GM18507 (cell line): Measurements from ENCODE around the gene MRPL54.
"Not testable (repeated sequence)": the region's sequence is repeated elsewhere in the genome, so short reads cannot be mapped to it uniquely, and the experiment has no call there.

Experiments used
- DNase-seq: peaks from one replicate; pipeline ENCODE4 v3.0.0; 2011; ENCODE audit warnings: low read depth; ENCODE audit not compliant: insufficient read length; ENCODE audit errors: extremely low spot score
- FAIRE-seq: peaks from 2 replicates; lab custom pipeline; 2011; peaks lifted over from hg19 to GRCh38; lab: Jason Lieb, UNC

MRPL54 gene

GRCh38 chr19:3738477-3739220, 23.8 kb upstream of the MRPL54 start:
- FAIRE-seq = no peak

DNA sequence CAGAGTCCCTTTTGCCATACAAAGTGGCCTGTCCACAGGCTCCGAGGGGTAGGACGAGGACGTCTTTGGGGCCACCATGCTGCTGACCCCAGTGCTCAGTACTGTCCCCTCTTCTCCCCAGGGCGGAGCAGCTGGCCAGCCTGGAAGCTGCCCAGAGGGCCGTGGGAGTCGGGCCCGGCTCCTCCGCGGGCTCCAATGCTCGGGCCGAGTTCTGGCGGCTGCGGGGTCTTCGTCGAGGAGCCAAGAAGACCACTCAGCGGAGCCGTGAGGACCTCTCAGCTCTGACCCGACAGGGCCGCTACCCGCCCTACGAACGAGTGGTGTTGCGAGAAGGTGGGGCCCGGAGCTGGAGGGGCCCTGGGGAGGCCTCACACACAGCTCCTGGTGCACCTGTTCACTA, 22.1 kb upstream of the MRPL54 start:
- FAIRE-seq (no peak), DNase-seq (no peak)

More at GRCh38 chr19:3738477-3739220, 23.8 kb upstream of the MRPL54 start:
- DNase-seq = no peak

GRCh38 chr19:3743486-3743885, 19.0 kb upstream of the MRPL54 start:
- DNase-seq (no peak), FAIRE-seq (no peak)

GRCh38 chr19:3745363-3746045, 17.0 kb upstream of the MRPL54 start:
- DNase-seq (no peak), FAIRE-seq (no peak)

GRCh38 chr19:3746371-3747056, 16.0 kb upstream of the MRPL54 start:
- DNase-seq = no peak
- FAIRE-seq = no peak

- FAIRE-seq (no peak), DNase-seq (no peak)
Measured at GRCh38 chr19:3748965-3749364, 13.5 kb upstream of the MRPL54 start.

GRCh38 chr19:3750211-3750610, 12.3 kb upstream of the MRPL54 start:
- DNase-seq (no peak), FAIRE-seq (no peak)

DNA sequence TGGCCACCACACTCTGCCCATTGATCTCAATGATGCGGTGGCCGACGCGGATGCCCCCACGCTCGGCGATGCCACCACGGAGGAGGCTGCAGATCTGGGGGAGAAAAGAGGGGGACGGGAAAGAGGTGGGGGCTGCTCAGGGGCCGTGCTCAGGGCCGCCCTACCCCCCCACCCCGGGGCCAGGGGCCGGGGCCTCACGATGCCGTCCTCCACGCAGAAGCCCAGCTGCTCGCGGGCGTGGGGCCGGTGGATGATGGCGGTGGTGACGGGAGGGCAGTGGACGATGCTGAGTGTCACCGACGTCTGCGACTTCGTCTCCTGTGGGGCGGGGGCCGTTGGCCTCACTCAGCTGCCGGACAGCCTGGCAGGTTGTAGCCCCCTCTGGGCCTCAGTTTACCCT, 11.2 kb upstream of the MRPL54 start:
- FAIRE-seq = no peak
- DNase-seq = no peak

- DNase-seq = no peak
- FAIRE-seq = no peak
Measured at GRCh38 chr19:3752492-3752891, 10.0 kb upstream of the MRPL54 start.

- DNase-seq = no peak
- no peak for FAIRE-seq
Measured at GRCh38 chr19:3753631-3754410, 8.7 kb upstream of the MRPL54 start.

DNA sequence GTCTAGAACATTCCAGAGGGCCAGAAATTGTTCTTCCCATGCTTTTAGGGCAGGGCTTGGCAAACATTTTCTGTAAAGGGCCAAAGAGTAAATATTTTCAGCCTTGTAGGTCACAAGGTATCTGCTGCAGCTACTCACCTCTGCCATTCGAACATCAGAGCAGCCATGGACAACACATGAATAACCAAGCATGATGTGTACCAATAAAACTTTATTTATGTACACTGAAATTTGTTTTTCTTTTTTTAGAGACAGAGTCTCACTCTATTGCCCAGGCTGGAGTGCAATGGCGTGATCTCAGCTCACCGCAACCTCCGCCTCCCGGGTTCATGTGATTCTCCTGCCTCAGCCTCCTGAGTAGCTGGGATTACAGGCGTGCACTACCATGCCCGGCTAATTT, 4.8 kb upstream of the MRPL54 start:
- FAIRE-seq, DNase-seq: not testable (repeated sequence)

GRCh38 chr19:3758297-3758696, 4.2 kb upstream of the MRPL54 start:
- not testable (repeated sequence) for DNase-seq, FAIRE-seq

DNA sequence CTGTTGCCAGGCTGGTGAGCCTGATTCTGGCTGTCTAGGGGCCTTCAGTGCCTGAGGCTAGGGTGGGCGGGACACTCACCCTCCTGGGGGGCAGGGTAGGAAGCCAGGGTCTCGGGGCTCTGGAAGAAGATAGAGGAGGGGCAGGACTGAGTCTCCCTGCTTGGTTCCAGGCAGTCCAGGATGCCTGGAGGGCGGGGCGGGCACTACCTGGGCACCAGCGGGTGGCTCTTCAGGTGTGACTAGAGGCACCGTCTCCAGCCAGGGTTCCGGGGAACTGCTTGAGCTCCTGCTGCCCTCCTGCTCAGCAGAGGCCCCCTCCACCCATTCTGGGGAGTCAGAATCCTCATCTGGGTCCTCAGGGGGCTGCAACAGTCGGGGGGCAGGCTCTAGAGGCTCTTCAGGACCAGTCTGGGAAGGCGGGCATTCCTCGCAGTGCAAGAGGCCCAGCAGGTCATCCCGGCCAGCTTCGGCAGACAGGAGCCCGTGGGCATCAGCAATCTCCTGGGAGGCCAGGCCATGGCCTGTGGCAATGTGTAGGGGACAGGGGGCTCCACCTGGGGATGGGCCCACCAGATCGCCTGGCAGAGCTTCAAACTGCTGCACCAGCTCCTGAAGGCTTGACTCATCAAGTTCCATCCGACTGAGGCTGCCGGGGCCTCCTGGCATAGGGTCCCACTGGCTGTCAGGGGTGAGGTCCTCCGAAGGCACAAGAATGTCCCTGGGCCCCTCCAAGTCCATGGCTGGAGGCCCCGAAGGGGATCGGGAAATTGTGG, 2.8 kb upstream of the MRPL54 start:
- FAIRE-seq = no peak

DNA sequence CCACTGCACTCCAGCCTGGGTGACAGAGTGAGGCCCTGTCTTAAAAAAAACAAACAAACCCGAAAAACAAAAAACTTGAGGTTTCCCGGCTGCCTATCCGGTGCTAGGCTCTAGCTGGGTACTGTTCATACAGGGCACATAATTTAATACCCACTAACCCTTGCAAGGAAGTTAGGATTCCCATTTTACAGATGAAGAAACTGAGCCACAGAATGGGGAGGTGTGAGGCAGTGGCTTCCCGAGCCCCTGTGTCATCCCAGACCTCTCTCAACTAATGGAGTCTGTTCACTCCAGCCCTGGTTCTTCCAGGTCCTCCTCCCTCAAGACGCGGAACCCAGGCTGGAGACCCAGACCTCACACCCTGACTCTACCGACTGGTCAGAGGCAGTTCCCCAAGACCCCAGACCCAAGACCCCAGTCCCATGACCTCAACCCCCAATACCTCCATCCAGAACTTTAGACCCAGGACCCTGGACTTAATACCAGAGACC, 1.6 kb upstream of the MRPL54 start:
- no peak for FAIRE-seq

More for the DNA sequence above, 2.8 kb upstream of the MRPL54 start:
- DNase-seq = no peak

GRCh38 chr19:3761382-3762129, 926 bp upstream of the MRPL54 start, which contains the start of gene APBA3:
TSS of gene APBA3 (minus strand) at chr19:3761692. CDS start at chr19:3760264, 1,428 bp downstream.
- DNase-seq (peak; percentile 88), FAIRE-seq (peak; percentile 89)

More for the DNA sequence above, 1.6 kb upstream of the MRPL54 start:
- DNase-seq = no peak

DNA sequence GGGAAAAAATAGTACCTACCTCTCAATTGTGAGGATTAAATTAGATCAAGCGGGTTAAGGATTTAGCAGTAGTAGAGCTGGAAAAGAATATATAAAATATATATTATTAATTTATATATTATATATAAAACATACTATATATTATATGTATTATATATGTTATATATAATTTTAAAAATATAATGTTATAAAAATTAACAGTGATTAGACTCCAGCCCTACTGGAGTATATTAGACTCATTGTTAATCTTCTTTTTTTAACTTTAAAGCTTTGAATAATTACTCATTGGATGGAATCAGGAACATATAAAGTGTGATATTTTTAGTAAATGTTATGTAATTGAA, 380 bp upstream of the MRPL54 start:
- FAIRE-seq = no peak
- no peak for DNase-seq

GRCh38 chr19:3765121-3765520, 2.6 kb downstream of the MRPL54 start:
- FAIRE-seq = no peak

GRCh38 chr19:3765757-3766156, 3.3 kb downstream of the MRPL54 start:
- not testable (repeated sequence) for DNase-seq, FAIRE-seq

More at GRCh38 chr19:3765121-3765520, 2.6 kb downstream of the MRPL54 start:
- no peak for DNase-seq
